WERI-Rb-1 (cell line): ENCODE data around the gene MNAT1.

Source experiments
- DNase-seq: peaks from one replicate; pipeline ENCODE4 v3.0.0-alpha.2; 2020
- H3K27ac ChIP-seq: fragments of 250-450 bp; sonication (Bioruptor Pico); 2 replicates; pipeline ENCODE4 v1.5.1; 2020; ENCODE audit warnings: mild to moderate bottlenecking, moderate library complexity
- H3K27me3 ChIP-seq: fragments of 250-450 bp; sonication (Bioruptor Pico); 2 replicates; pipeline ENCODE4 v1.5.1; 2021; ENCODE audit warnings: mild to moderate bottlenecking, low read depth, moderate library complexity; ENCODE audit not compliant: insufficient read depth, severe bottlenecking
- H3K36me3 ChIP-seq: fragments of 250-450 bp; sonication (Bioruptor Pico); 2 replicates; pipeline ENCODE4 v1.5.1; 2020; ENCODE audit warnings: mild to moderate bottlenecking, moderate library complexity
- H3K4me3 ChIP-seq: 2 replicates; pipeline ENCODE4 v1.5.1; 2011; ENCODE audit warnings: low read depth, mild to moderate bottlenecking, control low read depth, low read length
- H3K9me3 ChIP-seq: fragments of 250-450 bp; sonication (Bioruptor Pico); 2 replicates; pipeline ENCODE4 v1.5.1; 2021; ENCODE audit warnings: mild to moderate bottlenecking, moderate library complexity; ENCODE audit not compliant: severe bottlenecking
- TF ChIP-seq, protein P1 (sequence below): IDR thresholded peaks from 2 replicates; pipeline ENCODE4 v1.5.1; 2011; ENCODE audit warnings: low read depth, mild to moderate bottlenecking, control low read depth, inconsistent platforms, low read length

Gene MNAT1

DNA sequence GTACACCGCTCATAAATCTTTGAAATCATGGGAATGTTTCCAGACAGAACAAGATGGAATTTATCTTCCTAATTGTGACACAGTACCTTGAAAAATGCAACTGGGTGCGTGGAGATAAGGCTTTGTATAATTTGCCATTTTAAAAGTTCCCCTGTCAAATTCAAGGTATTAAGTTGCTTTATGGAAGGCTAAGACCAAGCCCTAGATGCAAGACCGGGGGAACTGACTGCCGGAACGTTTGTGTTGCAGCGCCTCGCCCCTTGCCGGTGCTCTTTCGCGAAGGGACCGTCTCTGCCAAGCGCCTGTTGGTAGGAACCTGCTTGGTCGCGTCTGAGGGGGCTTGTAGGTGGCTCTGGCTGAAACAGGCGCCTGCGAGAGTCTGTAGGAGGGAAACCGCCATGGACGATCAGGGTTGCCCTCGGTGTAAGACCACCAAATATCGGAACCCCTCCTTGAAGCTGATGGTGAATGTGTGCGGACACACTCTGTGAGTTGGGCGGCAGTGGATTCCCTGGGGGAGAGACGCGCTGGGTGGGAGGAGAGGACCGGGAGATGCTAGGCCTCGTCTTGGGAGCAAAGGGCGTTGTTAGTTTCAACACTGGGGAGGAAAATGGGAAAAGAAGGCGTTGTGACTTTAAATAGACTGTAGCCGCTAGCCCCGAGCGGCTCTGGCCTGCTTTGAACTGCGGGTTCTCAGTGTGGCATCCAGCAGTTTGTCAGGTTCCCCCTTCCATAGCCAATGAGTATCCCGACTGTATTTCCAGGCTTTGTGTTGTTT, at the start of gene MNAT1:
MNAT1 (plus strand) TSS at position 297 of the 778 bp plus-strand sequence; CDS start at position 399, 102 bp downstream.
- peak; percentile 85 for DNase-seq
- Histone ChIP-seq H3K27me3 (no peaks in the 10 kb centered on the region), H3K27ac (peak within 1 kb of the TSS; percentile 71), H3K9me3 (peaks cover 3% of the 10 kb centered on the region), H3K36me3 (no peaks in the 10 kb centered on the region), H3K4me3 (peak within 1 kb of the TSS; percentile 93)
- TF ChIP-seq, protein P1, sequence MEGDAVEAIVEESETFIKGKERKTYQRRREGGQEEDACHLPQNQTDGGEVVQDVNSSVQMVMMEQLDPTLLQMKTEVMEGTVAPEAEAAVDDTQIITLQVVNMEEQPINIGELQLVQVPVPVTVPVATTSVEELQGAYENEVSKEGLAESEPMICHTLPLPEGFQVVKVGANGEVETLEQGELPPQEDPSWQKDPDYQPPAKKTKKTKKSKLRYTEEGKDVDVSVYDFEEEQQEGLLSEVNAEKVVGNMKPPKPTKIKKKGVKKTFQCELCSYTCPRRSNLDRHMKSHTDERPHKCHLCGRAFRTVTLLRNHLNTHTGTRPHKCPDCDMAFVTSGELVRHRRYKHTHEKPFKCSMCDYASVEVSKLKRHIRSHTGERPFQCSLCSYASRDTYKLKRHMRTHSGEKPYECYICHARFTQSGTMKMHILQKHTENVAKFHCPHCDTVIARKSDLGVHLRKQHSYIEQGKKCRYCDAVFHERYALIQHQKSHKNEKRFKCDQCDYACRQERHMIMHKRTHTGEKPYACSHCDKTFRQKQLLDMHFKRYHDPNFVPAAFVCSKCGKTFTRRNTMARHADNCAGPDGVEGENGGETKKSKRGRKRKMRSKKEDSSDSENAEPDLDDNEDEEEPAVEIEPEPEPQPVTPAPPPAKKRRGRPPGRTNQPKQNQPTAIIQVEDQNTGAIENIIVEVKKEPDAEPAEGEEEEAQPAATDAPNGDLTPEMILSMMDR: 0 out of 2 replicates have a peak, but pooled peaks have one; percentile 5

DNA sequence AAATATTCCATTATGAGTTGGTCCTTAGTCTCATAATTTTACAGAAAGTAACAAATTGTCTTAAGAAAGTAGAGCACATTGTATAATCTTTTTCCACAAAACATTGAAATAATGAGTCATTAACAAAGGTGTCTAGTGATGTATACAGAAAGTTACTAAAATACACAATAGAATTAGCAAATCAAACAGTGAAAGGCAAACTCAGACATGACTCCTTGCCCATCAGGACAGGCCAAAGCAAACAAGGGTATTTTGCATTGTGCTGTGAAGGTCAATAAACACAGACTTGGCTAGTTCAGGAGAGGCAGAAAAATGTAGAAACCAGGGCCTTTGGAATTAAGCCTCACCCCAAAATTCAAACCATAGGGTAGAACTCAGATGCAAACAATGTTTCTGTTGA, 47.7 kb upstream of the MNAT1 start:
- no peaks in the 10 kb centered on the region for H3K36me3 ChIP-seq
- H3K4me3 ChIP-seq: no peak overlapping the region
- DNase-seq: no peak
- no peaks in the 10 kb centered on the region for H3K9me3 ChIP-seq
- H3K27ac ChIP-seq: no peak overlapping the region
- TF ChIP-seq, protein P1: no peak
- no peaks in the 10 kb centered on the region for H3K27me3 ChIP-seq

DNA sequence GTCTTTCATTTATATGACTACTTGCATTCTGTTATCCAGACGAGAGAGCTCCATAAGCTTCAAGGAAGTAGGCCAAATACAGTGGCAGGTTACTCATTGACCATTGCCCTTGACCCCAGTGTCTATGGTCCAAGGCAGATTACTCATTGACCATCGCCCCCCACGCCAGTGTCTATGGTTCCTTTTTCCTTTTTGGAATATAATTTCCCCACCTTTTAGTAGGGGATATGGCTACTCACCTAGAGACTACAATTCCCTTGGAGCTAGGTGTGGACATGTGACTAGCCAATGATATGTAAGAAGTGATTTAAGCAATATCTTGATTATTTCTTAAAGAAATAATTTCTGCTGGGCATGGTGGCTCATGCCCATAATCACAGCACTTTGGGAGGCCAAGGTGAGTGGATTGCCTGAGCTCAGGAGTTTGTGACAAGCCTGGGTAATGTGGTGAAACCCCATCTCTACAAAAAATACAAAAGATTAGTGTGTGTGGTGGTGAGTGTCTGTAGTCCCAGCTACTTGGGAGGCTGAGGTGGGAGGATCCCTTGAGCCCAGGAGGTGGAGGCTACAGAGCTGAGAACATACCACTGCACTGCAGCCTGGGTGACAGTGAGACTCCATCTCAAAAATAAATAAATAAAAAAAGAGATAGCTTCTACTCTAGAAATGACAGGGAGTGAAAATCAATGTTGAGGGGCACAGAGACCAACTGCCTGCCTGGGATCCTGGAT, 43.0 kb upstream of the MNAT1 start:
- H3K27ac ChIP-seq: no peak overlapping the region
- no peak for DNase-seq
- no peaks in the 10 kb centered on the region for H3K9me3 ChIP-seq
- no peak overlapping the region for H3K4me3 ChIP-seq
- H3K36me3 ChIP-seq: no peaks in the 10 kb centered on the region
- TF ChIP-seq, protein P1: no peak
- H3K27me3 ChIP-seq: no peaks in the 10 kb centered on the region

DNA sequence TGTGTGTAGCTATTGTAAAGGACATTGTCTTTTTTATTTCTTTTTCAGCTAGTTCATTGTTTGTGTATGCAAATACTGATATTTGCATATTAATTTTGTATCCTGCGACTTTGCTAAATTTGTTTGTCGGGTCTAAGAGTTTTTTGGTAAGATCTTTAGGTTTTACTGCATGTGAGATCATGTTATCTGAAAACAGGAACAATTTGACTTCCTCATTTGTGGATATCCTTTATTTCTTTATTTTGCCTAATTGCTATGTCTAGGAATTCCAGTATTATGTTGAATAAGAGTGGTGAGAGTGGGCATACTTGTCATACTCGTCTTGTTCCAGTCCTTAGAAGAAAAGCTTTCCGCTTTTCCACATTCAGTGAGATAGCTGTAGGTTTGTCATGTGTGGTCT, 39.2 kb upstream of the MNAT1 start:
- Histone ChIP-seq H3K27ac (no peak overlapping the region), H3K4me3 (no peak overlapping the region), H3K27me3 (no peaks in the 10 kb centered on the region), H3K9me3 (no peaks in the 10 kb centered on the region), H3K36me3 (no peaks in the 10 kb centered on the region)
- TF ChIP-seq, protein P1: no peak
- DNase-seq: no peak

DNA sequence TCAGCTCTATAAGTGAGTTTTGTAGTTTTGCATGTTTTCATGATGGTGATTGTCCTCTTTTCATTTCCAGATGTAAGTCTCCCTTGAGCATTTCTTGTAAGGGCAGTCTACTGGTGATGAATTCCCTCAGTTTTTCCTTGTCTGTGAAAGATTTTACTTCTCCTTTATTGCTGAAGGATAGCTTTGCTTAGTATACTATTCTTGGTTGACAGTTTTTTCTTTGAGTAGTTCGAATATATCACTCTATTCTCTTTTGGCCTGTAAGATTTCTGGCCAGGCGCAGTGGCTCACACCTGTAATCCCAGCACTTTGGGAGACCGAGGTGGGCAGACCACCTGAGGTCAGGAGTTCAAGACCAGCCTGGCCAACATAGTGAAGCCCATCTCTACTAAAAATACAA, 34.0 kb upstream of the MNAT1 start:
- Histone ChIP-seq H3K27me3 (no peaks in the 10 kb centered on the region), H3K4me3 (no peak overlapping the region), H3K9me3 (peaks cover 3% of the 10 kb centered on the region), H3K27ac (no peak overlapping the region), H3K36me3 (no peaks in the 10 kb centered on the region)
- DNase-seq: no peak
- TF ChIP-seq, protein P1: no peak
